Astrocyte of the spinal cord (primary cell): ENCODE results near the gene PDCD1LG2.

Experiments used
- DNase-seq: peaks from one replicate; pipeline ENCODE4 v3.0.0; 2011; ENCODE audit warnings: low read depth, low spot score
- H3K4me3 ChIP-seq: 2 replicates; pipeline ENCODE4 v1.5.1; 2011; ENCODE audit warnings: low read depth, mild to moderate bottlenecking, low read length, moderate library complexity
- in situ Hi-C: cut with HindIII; loops from 2 replicates; pipeline ENCODE4 v1.10.0; 2017; ENCODE audit warnings: low sequenced_read_pairs
- TF ChIP-seq, protein P1 (sequence below): IDR thresholded peaks from 2 replicates; pipeline ENCODE4 v1.5.1; 2012; ENCODE audit warnings: low read depth, mild to moderate bottlenecking, low read length, inconsistent platforms

PDCD1LG2 gene

DNA sequence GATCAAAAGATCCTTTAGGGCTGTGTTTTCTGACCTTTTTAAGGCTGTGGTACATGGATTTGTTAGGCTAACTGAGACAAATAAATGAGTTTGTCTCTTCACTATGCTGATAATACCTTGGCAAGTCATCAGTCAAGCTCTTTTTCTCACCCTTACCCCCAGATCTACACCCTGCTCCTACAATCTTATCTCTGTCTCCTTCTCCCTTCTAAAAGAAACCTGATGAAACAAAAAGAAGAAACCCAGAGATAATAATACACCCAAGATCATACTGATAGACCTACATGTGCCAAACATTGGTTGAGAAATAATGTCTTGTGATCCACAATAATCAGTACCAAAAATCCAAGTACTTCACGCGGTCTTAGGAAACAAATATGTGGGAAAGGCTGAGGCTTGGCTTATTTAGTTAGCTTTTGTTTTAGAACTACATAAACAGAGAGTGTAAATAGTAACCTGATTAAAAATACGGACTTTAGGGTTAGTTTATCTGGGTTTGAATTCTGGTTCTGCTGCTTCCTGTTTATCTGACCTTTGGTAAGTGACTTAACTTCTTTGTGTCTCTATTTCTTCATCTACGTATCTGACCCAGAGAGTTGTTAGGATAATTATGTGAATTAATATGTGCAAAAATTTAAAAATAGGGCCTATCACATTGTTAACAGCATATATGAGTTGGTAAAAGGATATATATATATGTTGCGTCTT, 24.8 kb upstream of the PDCD1LG2 start:
- in situ Hi-C loops: no loop called here
- TF ChIP-seq, protein P1, sequence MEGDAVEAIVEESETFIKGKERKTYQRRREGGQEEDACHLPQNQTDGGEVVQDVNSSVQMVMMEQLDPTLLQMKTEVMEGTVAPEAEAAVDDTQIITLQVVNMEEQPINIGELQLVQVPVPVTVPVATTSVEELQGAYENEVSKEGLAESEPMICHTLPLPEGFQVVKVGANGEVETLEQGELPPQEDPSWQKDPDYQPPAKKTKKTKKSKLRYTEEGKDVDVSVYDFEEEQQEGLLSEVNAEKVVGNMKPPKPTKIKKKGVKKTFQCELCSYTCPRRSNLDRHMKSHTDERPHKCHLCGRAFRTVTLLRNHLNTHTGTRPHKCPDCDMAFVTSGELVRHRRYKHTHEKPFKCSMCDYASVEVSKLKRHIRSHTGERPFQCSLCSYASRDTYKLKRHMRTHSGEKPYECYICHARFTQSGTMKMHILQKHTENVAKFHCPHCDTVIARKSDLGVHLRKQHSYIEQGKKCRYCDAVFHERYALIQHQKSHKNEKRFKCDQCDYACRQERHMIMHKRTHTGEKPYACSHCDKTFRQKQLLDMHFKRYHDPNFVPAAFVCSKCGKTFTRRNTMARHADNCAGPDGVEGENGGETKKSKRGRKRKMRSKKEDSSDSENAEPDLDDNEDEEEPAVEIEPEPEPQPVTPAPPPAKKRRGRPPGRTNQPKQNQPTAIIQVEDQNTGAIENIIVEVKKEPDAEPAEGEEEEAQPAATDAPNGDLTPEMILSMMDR: no peak

DNA sequence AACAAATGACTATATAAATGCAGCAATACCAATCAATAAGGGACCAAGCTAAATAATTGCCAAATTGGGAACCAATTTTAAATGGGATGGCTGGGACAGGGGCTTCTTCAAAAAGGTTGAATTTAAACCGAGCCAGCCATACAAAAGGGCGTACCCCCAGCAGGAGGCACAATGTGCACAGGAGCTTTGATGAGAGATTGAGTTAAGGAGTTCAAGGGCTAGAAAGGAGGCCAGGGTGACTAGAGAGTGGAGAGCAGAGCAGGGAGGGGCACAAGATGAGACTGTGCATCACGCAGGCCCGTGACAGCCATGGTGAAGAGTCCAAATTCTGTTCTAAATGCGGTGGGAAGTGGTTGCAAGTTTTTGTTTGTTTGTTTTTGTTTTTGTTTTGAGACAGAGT, 23.3 kb upstream of the PDCD1LG2 start:
- TF ChIP-seq, protein P1: no peak
- in situ Hi-C loops: no loop called here
- DNase-seq: no peak
- no peak overlapping the region for H3K4me3 ChIP-seq

More for the DNA sequence above, 24.8 kb upstream of the PDCD1LG2 start:
- H3K4me3 ChIP-seq: no peak overlapping the region
- DNase-seq: no peak

DNA sequence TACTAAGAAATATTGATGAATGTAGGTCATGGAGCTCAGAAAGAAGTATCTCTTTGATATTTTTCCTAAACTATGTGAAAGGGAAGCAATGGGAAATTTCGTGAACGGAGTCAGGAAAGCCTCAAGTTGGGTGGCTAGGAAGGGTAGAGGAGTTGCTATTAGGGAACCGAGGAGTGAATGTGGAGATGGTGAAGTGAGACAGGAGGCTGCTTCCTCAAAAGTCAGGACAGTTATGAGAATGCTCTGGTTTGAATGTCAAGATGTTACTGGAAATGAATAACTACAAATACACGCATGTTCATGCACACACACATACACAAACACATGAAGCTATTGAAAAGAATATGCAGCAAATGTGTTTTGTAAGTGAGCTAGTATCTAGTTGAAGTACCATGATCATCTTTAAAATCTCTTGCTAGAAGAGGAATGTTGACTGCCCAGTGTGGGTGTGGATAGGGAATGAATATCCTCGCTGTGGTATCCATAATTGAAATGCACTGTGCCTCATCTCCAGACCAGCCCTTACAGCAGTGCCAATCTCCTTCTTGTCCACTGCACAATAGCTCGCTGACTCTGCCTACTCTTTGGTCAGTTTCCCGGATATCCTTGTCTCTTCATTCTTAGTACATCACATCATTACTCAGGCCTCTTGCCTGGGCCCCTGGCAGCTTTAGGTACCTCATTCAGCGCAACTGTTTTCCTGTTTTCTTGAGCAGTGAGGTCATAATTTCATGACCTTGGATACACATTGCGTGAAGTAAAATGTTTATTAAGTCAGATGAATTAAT, 21.9 kb upstream of the PDCD1LG2 start:
- TF ChIP-seq, protein P1: no peak
- in situ Hi-C loops: no loop called here
- H3K4me3 ChIP-seq: no peak overlapping the region
- no peak for DNase-seq

DNA sequence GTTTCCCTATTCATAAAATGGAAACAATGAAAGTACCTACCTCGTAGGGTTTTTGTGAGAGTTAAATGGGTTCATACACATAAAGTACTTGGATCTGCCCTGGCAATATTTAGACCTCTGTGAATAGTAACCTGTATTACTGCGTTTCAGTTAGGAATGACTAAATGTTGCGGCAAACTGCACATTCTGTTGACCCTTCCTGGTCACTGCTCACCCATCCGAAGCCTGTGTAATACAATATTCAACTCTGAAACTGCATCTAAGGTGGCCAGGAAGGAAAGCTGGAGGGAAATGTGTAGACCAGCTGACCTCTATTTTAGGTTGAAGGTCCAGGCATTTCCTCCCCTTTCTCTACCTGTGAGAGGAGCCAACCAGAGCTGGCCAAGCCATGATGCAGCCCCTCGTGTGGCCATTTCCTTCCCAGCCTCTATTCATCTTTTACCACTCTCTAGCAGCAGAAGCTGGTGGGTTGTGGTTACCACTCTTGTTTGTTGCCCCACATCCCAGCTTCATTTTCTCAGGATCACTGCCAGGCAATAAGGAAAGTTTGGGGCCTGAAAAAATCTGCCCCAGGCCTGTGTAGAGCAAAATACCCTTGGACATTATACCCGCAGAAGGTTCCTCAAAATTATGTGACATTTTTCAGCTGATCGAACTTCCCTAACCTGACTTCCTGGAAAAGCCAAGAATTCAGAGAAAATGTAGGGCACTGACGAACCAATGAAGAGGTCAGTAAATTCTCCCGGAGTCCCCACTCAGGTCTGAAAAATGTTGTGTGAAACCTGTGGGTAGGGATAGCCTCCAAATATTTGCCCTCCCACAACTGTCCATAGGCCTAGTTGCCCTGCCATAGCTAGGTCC, 20.5 kb upstream of the PDCD1LG2 start:
- no peak overlapping the region for H3K4me3 ChIP-seq
- in situ Hi-C loops: no loop called here
- DNase-seq: no peak
- TF ChIP-seq, protein P1: no peak

DNA sequence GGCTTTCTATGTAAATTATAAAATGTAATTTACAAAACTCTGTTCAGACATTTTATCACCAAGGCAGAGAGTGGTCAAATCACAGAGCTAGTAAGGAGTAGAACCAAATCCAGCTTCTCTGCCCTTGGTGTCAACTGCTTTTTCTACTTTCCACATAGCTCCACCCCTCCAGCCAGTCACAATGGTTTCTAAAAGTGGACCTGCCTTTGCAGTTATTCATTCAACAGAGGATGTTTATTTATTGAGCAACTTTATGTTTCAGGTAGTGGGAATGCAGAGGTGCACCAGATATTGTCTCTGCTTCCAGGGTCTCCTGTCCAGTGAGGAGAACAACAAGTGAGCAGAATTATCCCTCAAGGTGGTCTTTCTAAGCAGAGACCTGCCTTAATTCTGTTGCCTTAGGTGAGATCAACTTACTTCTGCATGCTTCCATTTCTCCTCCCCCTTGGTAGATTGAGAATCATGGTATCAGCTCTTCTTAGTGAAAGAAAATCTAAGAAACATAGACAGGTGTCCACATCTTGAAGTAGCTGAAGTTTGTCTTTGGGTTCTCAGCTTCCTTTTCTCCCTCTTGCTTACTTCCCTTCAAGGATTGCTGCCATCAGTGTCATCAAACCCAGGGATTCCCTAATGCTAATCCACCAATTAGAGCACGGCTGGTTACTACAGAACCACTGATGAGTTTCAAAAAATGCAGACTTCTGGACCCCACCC, 17.2 kb upstream of the PDCD1LG2 start:
- in situ Hi-C loops: no loop called here
- DNase-seq: no peak
- H3K4me3 ChIP-seq: no peak overlapping the region
- TF ChIP-seq, protein P1: no peak
